Endothelial cell of umbilical vein (primary cell): ENCODE data around the gene NKAIN4. TPM values are rescaled to one million over a fixed set of nuclear protein-coding genes. Genes with fewer than 3 reads are reported as not detected.

ENCODE experiments used
- BruUV-seq: library from RNA; stranded (reverse); fragments of 400-500 nt; replicated peaks from 2 replicates; lab custom pipeline; 2021; lab: Mats Ljungman, UMichigan
- CTCF ChIA-PET: fragments of 300-600, 350-600 bp; sonication (Branson Sonifier 250); formaldehyde crosslinking; loops from one replicate; lab custom pipeline; 2021; ENCODE audit warnings: antibody characterized with exemption, inconsistent platforms; lab: Charles Lee
- POLR2A ChIA-PET: fragments of 300-600, 350-600 bp; sonication (Branson Sonifier 250); formaldehyde crosslinking; loops from one replicate; lab custom pipeline; 2021; ENCODE audit warnings: antibody characterized with exemption, inconsistent platforms; lab: Charles Lee
- DNase-seq: peaks from one replicate; pipeline ENCODE4 v3.0.0-alpha.2; 2011; ENCODE audit warnings: low read depth, low spot score
- FAIRE-seq: peaks from 2 replicates; lab custom pipeline; 2011; peaks lifted over from hg19 to GRCh38; lab: Jason Lieb, UNC
- H2AFZ ChIP-seq: 2 replicates; pipeline ENCODE4 v1.6.0; 2012; ENCODE audit warnings: low read depth, low read length, control low read depth, inconsistent platforms
- H3K27ac ChIP-seq: 2 replicates; pipeline ENCODE4 v1.5.1; 2011; ENCODE audit warnings: low read depth, mild to moderate bottlenecking, control low read depth, low read length, moderate library complexity; ENCODE audit not compliant: insufficient read depth
- H3K27me3 ChIP-seq, 2 experiments: 2 replicates each; pipeline versions ENCODE4 v1.6.0 to v1.6.1; 2011; ENCODE audit warnings: low read length in 2 of 2, mixed read lengths in 1 of 2; ENCODE audit not compliant: control insufficient read depth in 2 of 2, insufficient read depth in 2 of 2
- H3K36me3 ChIP-seq, 2 experiments: 2 replicates in 1 of 2; 3 replicates in 1 of 2; pipeline ENCODE4 v1.5.1; 2011; ENCODE audit warnings: low read length in 2 of 2, mild to moderate bottlenecking in 1 of 2, moderate library complexity in 1 of 2; ENCODE audit not compliant: control insufficient read depth in 2 of 2, insufficient read depth in 2 of 2; ENCODE audit errors: extremely low read depth in 1 of 2
- H3K4me1 ChIP-seq: 3 replicates; pipeline ENCODE4 v1.5.1; 2011; ENCODE audit warnings: mild to moderate bottlenecking, low read length; ENCODE audit not compliant: control insufficient read depth, insufficient read depth; ENCODE audit errors: extremely low read depth
- H3K4me2 ChIP-seq: 2 replicates; pipeline ENCODE4 v1.6.1; 2011; ENCODE audit warnings: low read length, control low read depth, mixed read lengths; ENCODE audit not compliant: insufficient read depth
- H3K4me3 ChIP-seq, 3 experiments: fragments of 200-600 bp in 1 of 3; sonication (generic), shearing (Covaris generic) in 1 of 3; replicated peaks in 1 of 3; 2 replicates each; pipeline ENCODE4 v1.5.1; 2011 to 2016; ENCODE audit warnings: control low read depth in 3 of 3, low read length in 3 of 3, mild to moderate bottlenecking in 2 of 3, inconsistent platforms in 1 of 3, low read depth in 1 of 3, moderate library complexity in 1 of 3; ENCODE audit not compliant: insufficient read depth in 1 of 3
- H3K79me2 ChIP-seq: 2 replicates; pipeline ENCODE4 v1.6.0; 2012; ENCODE audit warnings: low read length, inconsistent platforms; ENCODE audit not compliant: control insufficient read depth, insufficient read depth
- H3K9ac ChIP-seq: replicated peaks from 2 replicates; pipeline ENCODE3; 2011; ENCODE audit warnings: low read length, control low read depth; ENCODE audit not compliant: insufficient read depth; ENCODE audit errors: extremely low read depth
- H3K9me1 ChIP-seq: replicated peaks from 3 replicates; pipeline ENCODE4 v1.6.0; 2011; ENCODE audit warnings: mild to moderate bottlenecking, low read length; ENCODE audit not compliant: control insufficient read depth, insufficient read depth; ENCODE audit errors: extremely low read depth
- H3K9me3 ChIP-seq: replicated peaks from 2 replicates; pipeline ENCODE4 v1.5.1; 2012; ENCODE audit warnings: low read length, inconsistent platforms; ENCODE audit not compliant: control insufficient read depth, insufficient read depth
- H4K20me1 ChIP-seq: replicated peaks from 2 replicates; pipeline ENCODE3; 2011; ENCODE audit warnings: mild to moderate bottlenecking, low read length; ENCODE audit not compliant: control insufficient read depth, insufficient read depth; ENCODE audit errors: extremely low read depth
- EZH2 ChIP-seq: IDR thresholded peaks from 2 replicates; pipeline ENCODE4 v1.6.1; 2012; ENCODE audit warnings: borderline replicate concordance, low read depth, mild to moderate bottlenecking, moderate library complexity, low read length, inconsistent platforms; ENCODE audit not compliant: severe bottlenecking
- FOS ChIP-seq: IDR thresholded peaks from 2 replicates; pipeline ENCODE4 v1.6.1; 2011; ENCODE audit warnings: mild to moderate bottlenecking, low read length, moderate library complexity, borderline replicate concordance; ENCODE audit not compliant: insufficient read depth
- GATA2 ChIP-seq: IDR thresholded peaks from 2 replicates; pipeline ENCODE4 v1.7.0; 2011; ENCODE audit warnings: low read depth, mild to moderate bottlenecking, moderate library complexity, mixed read lengths, low read length; ENCODE audit not compliant: insufficient read length, insufficient read depth
- JUN ChIP-seq: IDR thresholded peaks from 2 replicates; pipeline ENCODE4 v1.6.1; 2011; ENCODE audit warnings: borderline replicate concordance, low read depth; ENCODE audit not compliant: insufficient read length, insufficient read depth
- MYC ChIP-seq: IDR thresholded peaks from one replicate; pipeline ENCODE4 v1.6.1; 2011; ENCODE audit warnings: mild to moderate bottlenecking, low read depth, low read length
- POLR2A ChIP-seq: IDR thresholded peaks from 2 replicates; pipeline ENCODE4 v1.6.1; 2012; ENCODE audit warnings: low read depth, mild to moderate bottlenecking, control low read depth, low read length
- POLR2AphosphoS5 ChIP-seq: IDR thresholded peaks from 2 replicates; pipeline ENCODE4 v1.6.1; 2012; ENCODE audit warnings: low read depth, mild to moderate bottlenecking, control low read depth, low read length, moderate library complexity; ENCODE audit not compliant: insufficient read depth
- dilution Hi-C: fragments of 300-500 bp; cut with MboI; formaldehyde crosslinking; loops from one replicate; pipeline ENCODE4 v1.15.0; 2019; ENCODE audit warnings: low sequenced_read_pairs; ENCODE audit not compliant: extremely low pct_ligation_motif_present
- intact Hi-C: fragments of 100-400 bp; cut with micrococcal nuclease; formaldehyde crosslinking; loops from one replicate; pipeline ENCODE4 v1.10.0; 2022
- polyA plus RNA-seq, 4 experiments: library from polyadenylated mRNA; depleted of rRNA in 3 of 4; stranded (reverse) in 3 of 4; unstranded in 1 of 4; fragments of >200 nt; gene quantifications; 2 replicates each; pipeline versions ENCODE4 v1.2.1 to v1.2.3, GENCODE V29; 2011 to 2012; ENCODE audit warnings: missing spikeins in 1 of 4
- total RNA-seq: library from RNA; stranded (reverse); gene quantifications from 2 replicates; pipeline ENCODE4 v1.2.3, GENCODE V29; 2021
- TF ChIP-seq, protein P1 (sequence below): IDR thresholded peaks from 2 replicates; pipeline ENCODE4 v1.6.1; 2011; ENCODE audit not compliant: insufficient read depth, insufficient read length
- TF ChIP-seq, protein P2 (sequence below), 2 donors: IDR thresholded peaks; 1 replicate in 1 of 2; 2 replicates in 1 of 2; pipeline ENCODE4 v1.5.1; 2011; ENCODE audit warnings: low read length in 2 of 2, mild to moderate bottlenecking in 2 of 2, moderate library complexity in 2 of 2, control low read depth in 1 of 2, inconsistent platforms in 1 of 2, low read depth in 1 of 2; ENCODE audit not compliant: insufficient read depth in 1 of 2; ENCODE audit errors: extremely low read depth in 1 of 2

Gene NKAIN4
- total and polyA plus RNA-seq, 2 donors (not counting 3 experiments of a cell fraction or from before 2014, with no cell fraction given) = 0.04 TPM; not detected in 1

DNA sequence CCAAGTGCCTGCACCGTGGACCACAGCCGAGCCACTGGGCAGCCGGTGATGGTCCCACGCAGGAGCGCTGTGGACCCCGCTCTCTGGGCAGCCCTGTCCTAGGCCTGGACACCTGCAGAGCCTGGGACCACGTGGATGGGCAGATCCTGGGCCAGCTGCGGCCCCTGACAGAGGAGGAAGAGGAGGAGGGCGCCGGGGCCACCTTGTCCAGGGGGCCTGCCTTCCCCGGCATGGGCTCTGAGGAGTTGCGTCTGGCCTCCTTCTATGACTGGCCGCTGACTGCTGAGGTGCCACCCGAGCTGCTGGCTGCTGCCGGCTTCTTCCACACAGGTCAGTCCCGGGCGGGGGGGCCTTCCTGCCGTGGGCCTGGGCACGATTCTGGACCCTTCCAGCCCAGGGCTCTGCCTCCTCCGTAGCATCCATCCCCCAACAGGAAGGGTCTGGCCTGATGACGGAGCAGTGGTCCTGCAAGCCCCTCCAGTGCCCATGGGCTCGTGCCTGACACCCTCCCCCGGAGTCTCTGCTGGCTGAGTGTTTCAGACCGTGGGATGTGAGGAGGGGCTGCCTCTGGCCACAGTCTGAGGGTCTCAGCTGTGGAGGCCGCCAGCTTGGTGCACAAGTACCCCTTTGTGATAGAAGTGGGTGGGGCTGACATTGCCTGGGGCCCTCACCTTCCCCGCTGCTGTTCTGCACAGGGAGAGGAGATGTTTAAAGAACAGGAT, 18.0 kb downstream of the NKAIN4 start:
- H3K36me3 ChIP-seq = no peaks in the 10 kb centered on the region
- ChIA-PET CTCF (interaction anchor here (11.0 kb wide), 1 partner anchor 12 kb away, joined by 116 read pairs; no protein-coding TSS in a partner anchor), POLR2A (no interaction called here)
- FAIRE-seq (no peak), DNase-seq (no peak)
- H2AFZ ChIP-seq = no peak overlapping the region
- H3K4me3 ChIP-seq = no peak overlapping the region
- H4K20me1 ChIP-seq = no peaks in the 10 kb centered on the region
- H3K79me2 ChIP-seq = no peaks in the 10 kb centered on the region
- BruUV-seq = no TSS peak
- no peaks in the 10 kb centered on the region for H3K27me3 ChIP-seq
- no peaks in the 10 kb centered on the region for H3K4me1 ChIP-seq
- TF ChIP-seq GATA2 (no peak), FOS (no peak), JUN (no peak), EZH2 (no peak), POLR2A (no peak), POLR2AphosphoS5 (no peak), MYC (no peak)
- TF ChIP-seq, protein P1, sequence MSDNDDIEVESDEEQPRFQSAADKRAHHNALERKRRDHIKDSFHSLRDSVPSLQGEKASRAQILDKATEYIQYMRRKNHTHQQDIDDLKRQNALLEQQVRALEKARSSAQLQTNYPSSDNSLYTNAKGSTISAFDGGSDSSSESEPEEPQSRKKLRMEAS = no peak
- TF ChIP-seq, protein P2, sequence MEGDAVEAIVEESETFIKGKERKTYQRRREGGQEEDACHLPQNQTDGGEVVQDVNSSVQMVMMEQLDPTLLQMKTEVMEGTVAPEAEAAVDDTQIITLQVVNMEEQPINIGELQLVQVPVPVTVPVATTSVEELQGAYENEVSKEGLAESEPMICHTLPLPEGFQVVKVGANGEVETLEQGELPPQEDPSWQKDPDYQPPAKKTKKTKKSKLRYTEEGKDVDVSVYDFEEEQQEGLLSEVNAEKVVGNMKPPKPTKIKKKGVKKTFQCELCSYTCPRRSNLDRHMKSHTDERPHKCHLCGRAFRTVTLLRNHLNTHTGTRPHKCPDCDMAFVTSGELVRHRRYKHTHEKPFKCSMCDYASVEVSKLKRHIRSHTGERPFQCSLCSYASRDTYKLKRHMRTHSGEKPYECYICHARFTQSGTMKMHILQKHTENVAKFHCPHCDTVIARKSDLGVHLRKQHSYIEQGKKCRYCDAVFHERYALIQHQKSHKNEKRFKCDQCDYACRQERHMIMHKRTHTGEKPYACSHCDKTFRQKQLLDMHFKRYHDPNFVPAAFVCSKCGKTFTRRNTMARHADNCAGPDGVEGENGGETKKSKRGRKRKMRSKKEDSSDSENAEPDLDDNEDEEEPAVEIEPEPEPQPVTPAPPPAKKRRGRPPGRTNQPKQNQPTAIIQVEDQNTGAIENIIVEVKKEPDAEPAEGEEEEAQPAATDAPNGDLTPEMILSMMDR (IDR thresholded peaks at IDR 0.05; ENCODE audit: extremely low read depth in 1 of 2, insufficient read depth in 1 of 2, low read depth in 1 of 2, low read length in 2 of 2) = no peak
- no peak overlapping the region for H3K4me2 ChIP-seq
- no peaks in the 10 kb centered on the region for H3K9me3 ChIP-seq
- intact Hi-C loops (loop anchor here (5.0 kb wide), 1 partner anchor 36 kb away; the partner anchor contains the start of gene ARFGAP1), dilution Hi-C loops (no loop called here)
- H3K27ac ChIP-seq = no peak overlapping the region
- H3K9me1 ChIP-seq = no peaks in the 10 kb centered on the region
- no peak overlapping the region for H3K9ac ChIP-seq
